HG03039 (cell line): ENCODE measurements around the gene SLC38A1.

Source experiments
- ATAC-seq: cut with Tn5 transposase; IDR thresholded peaks from one replicate; pipeline ENCODE4 v1.9.1; 2021; ENCODE audit warnings: mild to moderate bottlenecking, moderate library complexity; ENCODE audit not compliant: unreplicated experiment

The SLC38A1 gene

DNA sequence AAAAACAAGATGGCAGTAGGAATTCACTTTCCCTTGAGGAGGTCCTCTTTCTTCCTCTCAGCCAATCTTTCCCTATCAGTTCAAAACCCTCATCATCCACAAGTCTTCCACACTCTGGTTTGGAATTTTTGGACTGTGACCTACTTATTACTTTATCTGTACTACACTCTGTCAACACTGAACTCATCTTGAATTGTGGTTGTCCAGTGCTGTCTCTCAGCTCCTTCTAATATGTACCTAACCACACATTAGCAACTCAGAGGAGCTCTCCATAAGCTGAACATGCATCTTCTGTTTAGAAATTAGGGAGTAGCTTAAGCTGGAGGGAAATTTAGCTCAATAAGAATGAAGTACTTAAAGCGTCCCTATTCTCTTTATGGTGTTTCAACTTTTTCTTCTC lies 34.8 kb downstream of the SLC38A1 start:
- no peak for ATAC-seq

DNA sequence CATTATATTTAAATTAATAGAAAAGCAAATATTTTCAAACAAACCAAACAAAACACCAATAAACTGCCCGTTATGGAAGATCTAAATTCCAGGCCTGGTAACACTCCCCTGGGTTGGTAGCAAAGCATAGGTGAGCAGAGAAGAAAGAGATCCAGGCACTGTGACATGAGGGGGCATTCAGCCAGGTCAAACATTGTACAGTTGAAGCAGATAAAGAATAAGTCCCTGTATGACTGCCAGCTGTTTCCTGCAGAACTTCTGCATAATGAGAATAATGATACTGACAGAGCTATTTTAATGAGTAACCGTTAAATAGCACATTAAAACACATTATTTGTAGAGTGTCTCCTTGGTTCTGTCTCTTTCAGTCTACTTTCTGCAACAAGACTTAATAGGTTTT lies 35.4 kb downstream of the SLC38A1 start:
- ATAC-seq, result no peak

GRCh38 chr12:46230983-46231382 lies 37.9 kb downstream of the SLC38A1 start:
- no peak for ATAC-seq

DNA sequence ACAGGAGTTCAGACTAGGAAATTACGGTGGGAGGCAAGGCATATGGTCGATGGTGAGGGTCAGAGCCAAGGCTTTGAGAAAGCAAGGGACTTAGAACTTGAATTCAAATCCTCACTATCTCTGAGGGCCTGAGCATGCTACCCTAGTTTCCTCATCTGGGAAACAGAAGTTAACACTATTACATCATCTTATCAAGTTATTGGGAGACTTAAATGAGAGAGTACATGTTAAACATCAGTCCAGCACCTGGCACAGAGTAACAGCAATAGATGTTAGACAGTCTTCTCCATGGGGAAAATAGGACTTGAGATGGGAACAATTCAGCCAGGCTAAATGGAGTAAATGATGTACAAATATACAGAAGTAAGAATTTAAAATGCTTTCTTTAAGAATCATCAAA lies 38.5 kb downstream of the SLC38A1 start:
- ATAC-seq, result no peak

- ATAC-seq, result no peak
Measured at GRCh38 chr12:46227616-46228015, 41.2 kb downstream of the SLC38A1 start.

GRCh38 chr12:46224386-46224785 lies 44.5 kb downstream of the SLC38A1 start:
- no peak for ATAC-seq

- no peak for ATAC-seq
Measured at GRCh38 chr12:46223047-46223446, 45.8 kb downstream of the SLC38A1 start.

- ATAC-seq, result no peak
Measured at GRCh38 chr12:46222636-46223035, 46.2 kb downstream of the SLC38A1 start.

GRCh38 chr12:46221255-46222128 lies 47.4 kb downstream of the SLC38A1 start:
- no peak for ATAC-seq

DNA sequence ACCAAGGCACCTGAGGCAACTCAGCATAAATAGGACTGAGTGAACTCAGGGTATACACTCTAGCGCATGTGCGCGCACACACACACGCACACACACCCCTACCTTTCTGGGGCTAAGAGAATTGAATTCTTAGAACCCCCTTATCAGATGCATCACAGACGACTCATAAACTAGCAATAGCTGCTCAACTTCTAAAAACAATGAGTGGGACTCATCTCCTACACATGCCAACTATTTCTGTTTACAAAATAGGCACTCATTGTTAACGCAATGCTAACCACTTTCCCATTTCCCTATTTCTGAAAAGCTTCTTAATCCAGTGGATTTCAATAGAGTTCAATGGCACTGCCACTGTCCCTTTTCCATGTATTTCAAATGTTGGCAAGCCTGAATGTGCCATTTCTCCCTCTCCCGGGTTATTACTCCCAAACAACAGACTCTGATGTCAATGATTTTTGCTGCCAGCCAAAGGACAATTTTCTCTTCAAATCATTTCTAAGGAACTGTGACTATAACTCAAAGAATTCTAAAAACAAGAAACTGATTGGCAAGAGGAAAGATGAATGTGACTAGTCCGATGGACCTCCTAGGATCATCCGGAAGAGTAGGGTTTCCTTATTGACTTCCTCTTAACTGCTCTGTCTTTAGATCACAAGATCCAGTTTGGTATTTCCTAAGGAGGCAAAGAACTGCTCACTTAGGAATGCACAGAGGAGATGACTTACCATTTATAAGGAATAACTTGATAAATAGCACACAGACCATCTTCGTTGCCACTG lies 48.8 kb downstream of the SLC38A1 start:
- ATAC-seq, result no peak

GRCh38 chr12:46219132-46219876 lies 49.5 kb downstream of the SLC38A1 start:
- no peak for ATAC-seq

GRCh38 chr12:46218322-46219095 lies 50.3 kb downstream of the SLC38A1 start:
- ATAC-seq, result peak; percentile 4

GRCh38 chr12:46217541-46218321 lies 51.1 kb downstream of the SLC38A1 start:
- peak; percentile 48 for ATAC-seq

GRCh38 chr12:46214668-46215436 lies 54.0 kb downstream of the SLC38A1 start:
- ATAC-seq, result peak; percentile 49

DNA sequence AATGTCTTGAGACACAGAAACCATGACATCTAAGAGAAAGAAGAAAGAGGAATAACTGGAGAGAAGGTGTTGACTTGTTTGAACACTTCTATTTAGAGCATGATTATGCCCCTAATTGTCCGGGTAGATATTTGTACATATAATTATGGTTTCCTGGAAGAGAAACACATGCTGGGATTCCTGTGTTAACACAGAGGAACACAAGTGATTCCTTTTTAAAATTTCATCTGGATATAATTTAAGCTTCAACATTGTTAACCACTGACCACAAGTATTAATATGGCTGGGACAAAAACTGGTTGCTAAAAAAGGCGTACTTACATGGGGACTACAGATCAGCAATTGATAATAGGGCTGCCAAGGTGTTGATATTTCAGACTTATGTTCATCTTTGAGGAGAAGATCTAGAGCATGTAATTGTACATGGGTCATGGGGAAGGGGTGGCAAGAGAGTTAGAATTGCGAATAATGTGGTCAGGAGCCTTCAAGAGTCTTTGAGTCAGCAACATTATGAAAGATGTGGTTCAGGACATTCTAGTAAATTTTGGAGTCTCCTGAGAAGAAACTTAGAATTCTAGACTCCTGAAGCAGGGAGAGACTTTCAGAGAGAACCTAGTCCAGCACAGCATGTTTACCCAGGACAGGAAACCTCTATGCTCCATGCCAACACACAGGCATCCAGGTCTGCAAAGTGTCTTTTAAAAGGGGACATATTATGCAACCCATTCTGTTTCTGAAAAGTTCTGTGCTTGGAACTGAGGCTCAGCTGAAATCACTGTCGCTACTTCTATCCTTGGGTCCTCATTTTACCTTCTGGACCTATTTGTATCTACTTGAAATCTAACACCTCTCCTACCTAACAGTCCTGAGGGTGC lies 56.5 kb downstream of the SLC38A1 start:
- no peak for ATAC-seq

DNA sequence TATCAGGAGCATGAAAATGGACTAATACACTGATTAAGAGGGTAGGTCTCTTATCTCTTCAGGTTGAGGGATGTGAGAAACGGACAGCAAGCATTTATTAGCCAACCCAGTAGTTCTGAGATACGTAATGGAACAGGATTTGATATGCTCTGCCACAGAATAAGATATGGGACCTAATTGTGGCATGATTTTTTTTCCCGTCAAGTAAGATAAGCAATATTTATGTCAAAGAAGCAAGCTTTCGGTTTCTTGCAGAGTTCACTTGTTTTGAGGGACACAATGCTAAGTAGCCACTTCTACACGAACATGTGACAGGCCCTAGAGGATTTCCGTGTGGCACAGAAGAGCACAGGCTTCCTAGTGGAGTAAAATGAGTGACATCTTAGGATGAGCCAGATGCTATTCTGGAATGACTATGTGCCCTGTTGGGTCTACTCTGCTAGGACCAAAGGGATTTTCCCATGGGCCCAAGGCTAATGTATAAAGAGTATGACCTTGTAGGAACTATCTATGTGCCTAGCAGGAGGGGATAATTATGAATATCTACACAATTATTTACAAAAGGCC lies 57.9 kb downstream of the SLC38A1 start:
- ATAC-seq, result no peak

GRCh38 chr12:46209914-46210872 lies 58.6 kb downstream of the SLC38A1 start:
- ATAC-seq, result peak; percentile 43
